GM12873 (cell line): ENCODE measurements around the gene ENTPD2.
A peak's percentile ranks its signal among the peaks of the same experiment; 100 is the strongest.

Experiments used
- TF ChIP-seq, protein P1 (sequence below): IDR thresholded peaks from 2 replicates; pipeline ENCODE4 v1.5.1; 2012; ENCODE audit warnings: low read depth, mild to moderate bottlenecking, moderate library complexity, low read length, control low read depth; ENCODE audit not compliant: insufficient read depth; ENCODE audit errors: missing control alignments

ENTPD2 gene

DNA sequence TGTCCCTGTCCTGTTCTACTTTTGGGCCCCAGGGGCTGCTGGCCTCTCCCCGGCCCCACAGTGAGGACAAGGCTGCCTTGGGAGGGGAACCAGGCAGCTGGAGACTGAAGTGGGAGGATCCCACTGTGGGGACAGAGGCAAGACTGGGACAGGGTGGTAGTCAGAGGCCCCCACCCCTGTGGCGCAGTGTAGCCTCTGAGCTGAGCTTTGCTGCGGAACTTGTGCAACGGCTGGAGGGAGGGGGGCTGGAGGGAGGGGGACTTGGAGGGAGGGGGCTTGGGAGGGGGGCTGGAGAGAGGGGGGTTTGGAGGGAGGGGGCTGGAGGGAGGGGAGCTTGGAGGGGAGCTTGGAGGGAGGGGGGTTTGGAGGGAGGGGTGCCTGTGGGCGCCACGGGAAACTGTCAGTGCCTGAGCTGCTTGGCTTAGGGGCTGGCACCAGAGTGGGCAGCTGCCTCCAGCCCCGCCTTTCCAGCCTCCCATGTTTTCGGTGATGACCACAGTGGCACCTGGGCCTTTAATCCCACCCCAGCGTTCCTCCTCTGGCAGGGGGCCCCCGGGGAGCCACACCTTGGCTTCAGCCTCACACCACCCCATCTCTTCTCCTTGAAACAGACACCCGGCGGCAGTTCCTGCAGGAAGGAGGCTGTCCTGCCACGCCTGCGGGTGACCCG is 19.7 kb downstream of the ENTPD2 start:
- TF ChIP-seq, protein P1, sequence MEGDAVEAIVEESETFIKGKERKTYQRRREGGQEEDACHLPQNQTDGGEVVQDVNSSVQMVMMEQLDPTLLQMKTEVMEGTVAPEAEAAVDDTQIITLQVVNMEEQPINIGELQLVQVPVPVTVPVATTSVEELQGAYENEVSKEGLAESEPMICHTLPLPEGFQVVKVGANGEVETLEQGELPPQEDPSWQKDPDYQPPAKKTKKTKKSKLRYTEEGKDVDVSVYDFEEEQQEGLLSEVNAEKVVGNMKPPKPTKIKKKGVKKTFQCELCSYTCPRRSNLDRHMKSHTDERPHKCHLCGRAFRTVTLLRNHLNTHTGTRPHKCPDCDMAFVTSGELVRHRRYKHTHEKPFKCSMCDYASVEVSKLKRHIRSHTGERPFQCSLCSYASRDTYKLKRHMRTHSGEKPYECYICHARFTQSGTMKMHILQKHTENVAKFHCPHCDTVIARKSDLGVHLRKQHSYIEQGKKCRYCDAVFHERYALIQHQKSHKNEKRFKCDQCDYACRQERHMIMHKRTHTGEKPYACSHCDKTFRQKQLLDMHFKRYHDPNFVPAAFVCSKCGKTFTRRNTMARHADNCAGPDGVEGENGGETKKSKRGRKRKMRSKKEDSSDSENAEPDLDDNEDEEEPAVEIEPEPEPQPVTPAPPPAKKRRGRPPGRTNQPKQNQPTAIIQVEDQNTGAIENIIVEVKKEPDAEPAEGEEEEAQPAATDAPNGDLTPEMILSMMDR: no peak

DNA sequence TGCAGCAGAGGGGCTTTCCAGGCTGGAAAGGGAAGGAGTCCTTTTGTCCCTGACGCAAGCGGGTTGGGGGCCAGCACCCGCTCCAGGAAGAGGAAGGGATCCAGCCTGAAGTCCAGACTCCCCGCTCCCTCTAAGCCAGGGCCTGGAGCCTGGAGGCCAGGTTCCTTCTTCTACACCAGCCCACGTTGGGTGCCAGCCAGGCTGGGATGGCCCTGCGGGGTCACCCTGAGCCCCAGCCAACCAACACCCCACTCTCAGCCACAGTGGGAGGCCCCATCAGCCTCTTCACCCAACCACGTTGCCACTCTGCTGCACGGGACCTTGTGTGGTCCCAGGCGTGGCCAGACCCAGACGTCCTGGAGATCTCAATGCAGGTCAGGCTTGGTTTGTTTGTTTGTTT is 21.0 kb downstream of the ENTPD2 start:
- TF ChIP-seq, protein P1: no peak

DNA sequence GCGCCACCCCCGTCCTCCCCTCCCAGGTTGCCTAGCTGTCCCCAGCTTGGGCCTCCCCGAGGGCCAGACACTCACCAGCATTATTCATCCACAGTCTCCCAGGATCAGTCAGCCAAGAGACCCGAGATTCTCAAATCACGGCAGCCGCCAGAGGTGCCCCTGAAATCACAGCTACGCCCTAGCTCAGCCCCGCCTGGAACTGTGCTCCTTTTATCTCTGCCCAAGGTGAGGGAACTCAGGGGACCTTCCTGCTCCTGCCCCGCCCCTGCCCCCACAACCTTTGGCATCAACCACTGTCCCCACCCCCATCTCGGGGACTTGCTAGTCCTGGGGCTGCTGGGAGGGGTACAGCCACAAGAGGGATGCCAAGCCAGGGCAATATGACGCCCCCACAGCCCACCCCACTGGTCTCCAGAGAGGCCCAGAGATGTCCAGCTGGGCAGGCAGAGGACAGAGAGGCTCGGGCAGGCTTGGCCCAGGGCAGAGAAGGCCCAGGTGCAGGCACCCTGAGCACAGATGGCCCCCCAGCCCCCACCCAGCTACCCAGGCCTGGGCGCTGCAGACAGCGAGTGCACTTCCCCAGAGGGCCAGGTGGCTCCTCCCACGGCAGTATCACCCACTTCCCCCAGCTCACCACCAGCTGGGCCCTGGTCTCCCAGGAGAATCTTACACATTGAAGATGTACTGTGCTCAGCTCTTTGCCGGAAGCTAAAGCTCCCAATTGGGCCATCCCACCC is 21.8 kb downstream of the ENTPD2 start, which contains the start of gene FUT7:
Gene FUT7 (minus strand): TSS at position 185 of the 737 bp plus-strand sequence. CDS start 97 bp downstream, at position 88.
- TF ChIP-seq, protein P1: no peak

DNA sequence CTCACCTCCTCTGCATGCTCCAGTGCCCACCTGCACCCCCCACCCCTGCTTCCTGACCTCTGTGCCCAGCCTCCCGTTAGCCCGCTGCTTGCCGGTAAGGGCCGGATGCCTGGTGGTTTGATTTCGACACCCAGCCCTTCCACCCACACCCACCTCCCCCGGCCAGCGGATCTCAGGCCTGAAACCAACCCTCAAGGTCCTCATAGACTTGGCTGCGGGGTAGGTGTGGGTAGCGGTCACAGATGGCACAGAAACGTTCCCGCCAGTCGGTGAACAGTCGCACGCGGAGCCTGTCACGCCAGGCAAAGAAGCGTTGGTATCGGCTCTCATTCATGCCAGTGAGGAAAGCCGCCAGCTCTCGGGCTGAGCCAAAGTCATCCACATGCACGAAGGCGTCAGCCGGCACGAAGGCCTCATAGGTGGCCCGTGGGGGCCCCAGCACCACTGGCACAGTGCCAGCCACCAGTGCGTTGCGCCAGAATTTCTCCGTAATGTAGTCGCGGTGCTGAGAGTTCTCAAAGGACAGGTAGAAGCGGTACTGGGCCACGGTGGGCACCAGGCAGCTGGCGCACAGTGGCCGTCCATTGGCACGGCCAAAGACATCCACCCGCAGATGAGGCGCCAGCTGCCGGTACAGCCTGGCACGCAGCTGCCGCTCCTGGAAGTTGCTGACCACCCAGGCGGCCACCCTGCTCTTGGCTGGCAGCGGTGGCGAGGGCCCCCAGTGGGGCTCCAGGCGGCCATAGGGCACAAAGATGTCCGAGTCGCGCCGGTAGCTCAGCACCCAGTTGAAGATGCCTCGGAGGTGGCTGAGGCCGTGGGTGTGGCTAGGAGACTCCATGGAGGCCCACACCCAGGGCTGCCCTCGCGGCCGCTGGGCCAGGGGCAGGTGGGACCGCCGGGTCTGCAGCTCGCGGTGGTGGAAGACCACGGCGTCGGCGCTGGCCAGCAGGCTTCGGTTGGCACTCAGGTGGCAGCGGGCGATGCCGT is 23.0 kb downstream of the ENTPD2 start:
- TF ChIP-seq, protein P1: no peak

DNA sequence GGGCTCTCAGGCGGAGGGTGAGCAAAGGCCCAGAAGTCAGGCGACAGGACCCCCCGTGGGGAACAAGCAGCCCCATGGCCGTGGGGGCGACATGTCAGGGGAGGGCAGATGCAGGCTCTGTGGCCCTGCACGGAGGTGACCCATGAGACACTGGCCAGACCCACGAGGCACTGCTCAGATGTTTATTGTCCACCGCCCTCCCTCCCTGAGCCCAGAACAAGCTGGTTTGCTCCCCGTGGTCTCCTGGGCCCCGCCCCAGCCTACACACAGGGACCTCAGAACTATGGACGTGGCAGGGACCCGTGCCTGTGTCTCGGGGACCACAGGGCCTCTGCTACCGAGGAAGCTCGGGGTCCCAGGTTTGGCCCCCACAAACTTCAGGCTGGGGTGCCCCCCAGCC is 23.9 kb downstream of the ENTPD2 start:
- TF ChIP-seq, protein P1: no peak

DNA sequence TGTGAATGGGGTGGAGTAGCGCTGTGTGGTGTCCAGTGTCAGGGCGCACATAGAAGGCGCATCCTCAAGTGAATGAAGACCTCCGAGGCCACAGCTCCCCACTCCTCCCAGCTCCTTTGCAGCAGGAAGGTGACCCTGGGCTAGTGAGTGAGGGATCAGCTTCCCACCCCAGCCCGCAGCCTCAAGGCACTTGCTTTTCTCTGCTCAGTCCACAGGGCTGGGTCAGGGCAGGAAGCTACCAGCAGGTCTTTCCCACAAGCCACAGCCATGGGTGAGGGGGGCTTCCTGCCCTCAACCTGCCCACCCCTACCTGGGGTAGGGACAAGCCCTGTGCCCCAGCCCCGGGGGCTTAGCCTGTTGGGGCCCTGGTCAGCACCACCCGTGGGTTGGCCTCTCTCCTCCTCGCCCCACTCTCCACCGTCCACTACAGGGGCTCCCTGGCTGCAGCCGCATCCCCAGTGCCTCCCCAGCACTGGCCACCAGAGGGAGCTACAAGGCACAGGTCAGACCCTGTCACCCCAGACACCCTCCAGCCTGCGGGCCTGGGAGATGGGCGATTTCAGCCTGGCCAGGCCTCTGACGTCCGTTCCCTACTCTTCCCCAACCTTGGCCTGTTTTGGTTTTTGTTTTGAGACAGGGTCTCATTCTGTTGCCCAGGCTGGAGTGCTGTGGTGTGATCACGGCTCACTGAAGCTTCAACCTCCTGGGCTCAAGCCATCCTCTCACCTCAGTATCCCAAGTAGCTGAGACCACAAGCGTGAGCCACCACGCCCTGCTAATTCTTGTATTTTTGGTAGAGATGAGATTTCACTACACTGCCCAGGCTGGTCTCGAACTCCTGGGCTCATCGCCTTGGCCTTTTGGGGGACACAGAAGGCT is 24.6 kb downstream of the ENTPD2 start:
- TF ChIP-seq, protein P1: peak; percentile 95
